GM13976 (cell line): ENCODE data around the gene SMYD3.

ENCODE experiments used
- DNase-seq: peaks from one replicate; pipeline ENCODE4 v3.0.0; 2012; ENCODE audit warnings: low spot score
- in situ Hi-C: fragments of 300-500 bp; cut with MboI; formaldehyde crosslinking; loops from one replicate; pipeline ENCODE4 v1.12.0; 2022; ENCODE audit warnings: low sequenced_read_pairs, mixed read lengths, inconsistent platforms; ENCODE audit not compliant: unreplicated experiment
- TF ChIP-seq, protein P1 (sequence below): IDR thresholded peaks from 2 replicates; pipeline ENCODE4 v1.5.1; 2012; ENCODE audit warnings: borderline replicate concordance, mild to moderate bottlenecking; ENCODE audit not compliant: insufficient read depth; ENCODE audit errors: extremely low read depth, missing control alignments, control extremely low read depth

The SMYD3 gene

DNA sequence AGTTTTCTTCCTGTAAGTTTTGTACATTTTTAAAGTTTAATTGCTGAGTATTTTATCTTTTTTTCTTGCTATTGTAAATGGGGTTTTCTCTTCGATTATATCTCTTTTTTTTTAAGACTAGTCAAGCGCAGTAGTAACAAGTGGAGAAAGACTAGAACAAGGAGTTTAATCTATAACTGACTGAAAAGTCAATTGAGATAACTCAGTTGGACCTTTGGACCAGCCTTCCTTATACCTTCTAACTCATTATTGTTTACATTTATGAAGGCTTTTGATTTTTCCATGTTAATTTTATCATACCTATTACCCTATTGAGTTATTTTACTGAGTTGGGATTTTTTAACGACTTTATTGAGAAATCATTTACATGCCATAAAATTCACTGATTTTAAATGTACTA is 81.2 kb downstream of the SMYD3 start:
- in situ Hi-C loops: no loop called here
- DNase-seq: no peak
- TF ChIP-seq, protein P1, sequence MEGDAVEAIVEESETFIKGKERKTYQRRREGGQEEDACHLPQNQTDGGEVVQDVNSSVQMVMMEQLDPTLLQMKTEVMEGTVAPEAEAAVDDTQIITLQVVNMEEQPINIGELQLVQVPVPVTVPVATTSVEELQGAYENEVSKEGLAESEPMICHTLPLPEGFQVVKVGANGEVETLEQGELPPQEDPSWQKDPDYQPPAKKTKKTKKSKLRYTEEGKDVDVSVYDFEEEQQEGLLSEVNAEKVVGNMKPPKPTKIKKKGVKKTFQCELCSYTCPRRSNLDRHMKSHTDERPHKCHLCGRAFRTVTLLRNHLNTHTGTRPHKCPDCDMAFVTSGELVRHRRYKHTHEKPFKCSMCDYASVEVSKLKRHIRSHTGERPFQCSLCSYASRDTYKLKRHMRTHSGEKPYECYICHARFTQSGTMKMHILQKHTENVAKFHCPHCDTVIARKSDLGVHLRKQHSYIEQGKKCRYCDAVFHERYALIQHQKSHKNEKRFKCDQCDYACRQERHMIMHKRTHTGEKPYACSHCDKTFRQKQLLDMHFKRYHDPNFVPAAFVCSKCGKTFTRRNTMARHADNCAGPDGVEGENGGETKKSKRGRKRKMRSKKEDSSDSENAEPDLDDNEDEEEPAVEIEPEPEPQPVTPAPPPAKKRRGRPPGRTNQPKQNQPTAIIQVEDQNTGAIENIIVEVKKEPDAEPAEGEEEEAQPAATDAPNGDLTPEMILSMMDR: no peak

DNA sequence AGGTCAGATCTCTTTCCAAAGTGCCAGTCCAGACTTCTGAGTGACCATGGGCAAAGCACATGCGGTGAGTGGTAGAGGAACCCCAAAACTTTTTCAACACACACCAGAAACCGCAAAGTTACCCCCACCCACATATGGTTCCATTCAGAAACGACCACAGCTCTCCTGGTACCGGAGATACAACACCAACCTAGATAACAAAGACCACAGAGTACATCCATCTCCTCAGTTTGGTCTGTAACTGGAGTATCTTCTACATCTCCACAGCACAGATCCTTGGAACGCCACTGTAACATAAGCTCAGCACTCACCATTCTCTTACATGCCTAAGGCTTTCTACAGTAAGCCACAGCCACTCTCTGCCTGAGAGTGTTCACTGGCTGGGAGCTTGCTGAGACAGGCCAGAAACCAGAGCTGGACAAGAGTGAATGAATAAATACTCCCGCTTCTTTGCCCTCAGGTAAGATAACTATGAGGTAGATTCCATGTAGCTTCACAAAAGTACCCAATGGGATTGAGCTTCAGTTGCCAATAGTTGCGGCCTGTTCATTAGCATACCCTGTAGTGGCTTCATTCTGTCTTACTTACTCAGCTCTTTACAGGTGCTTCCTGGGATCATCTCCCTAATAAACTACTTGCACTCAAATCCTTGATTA is 81.8 kb downstream of the SMYD3 start:
- TF ChIP-seq, protein P1: no peak
- in situ Hi-C loops: no loop called here
- no peak for DNase-seq

DNA sequence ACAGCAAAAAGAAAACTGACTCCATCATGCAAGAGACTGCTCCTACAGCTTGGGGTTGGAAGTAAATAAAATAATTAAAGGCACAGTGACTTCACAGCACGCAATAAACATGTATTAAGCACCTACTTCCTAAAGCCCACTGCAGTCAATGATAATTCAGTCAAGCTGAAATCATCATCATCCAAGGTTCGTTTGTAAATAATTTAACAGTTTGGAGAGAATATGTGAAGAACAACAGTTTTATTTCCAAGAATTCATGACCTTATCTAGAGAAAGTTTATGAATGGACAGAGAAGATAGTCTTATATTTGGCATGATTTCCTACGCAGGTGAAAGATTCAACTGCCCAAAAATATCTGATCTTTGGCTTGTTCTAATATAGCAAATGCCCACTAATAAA is 86.8 kb downstream of the SMYD3 start:
- in situ Hi-C loops: no loop called here

DNA sequence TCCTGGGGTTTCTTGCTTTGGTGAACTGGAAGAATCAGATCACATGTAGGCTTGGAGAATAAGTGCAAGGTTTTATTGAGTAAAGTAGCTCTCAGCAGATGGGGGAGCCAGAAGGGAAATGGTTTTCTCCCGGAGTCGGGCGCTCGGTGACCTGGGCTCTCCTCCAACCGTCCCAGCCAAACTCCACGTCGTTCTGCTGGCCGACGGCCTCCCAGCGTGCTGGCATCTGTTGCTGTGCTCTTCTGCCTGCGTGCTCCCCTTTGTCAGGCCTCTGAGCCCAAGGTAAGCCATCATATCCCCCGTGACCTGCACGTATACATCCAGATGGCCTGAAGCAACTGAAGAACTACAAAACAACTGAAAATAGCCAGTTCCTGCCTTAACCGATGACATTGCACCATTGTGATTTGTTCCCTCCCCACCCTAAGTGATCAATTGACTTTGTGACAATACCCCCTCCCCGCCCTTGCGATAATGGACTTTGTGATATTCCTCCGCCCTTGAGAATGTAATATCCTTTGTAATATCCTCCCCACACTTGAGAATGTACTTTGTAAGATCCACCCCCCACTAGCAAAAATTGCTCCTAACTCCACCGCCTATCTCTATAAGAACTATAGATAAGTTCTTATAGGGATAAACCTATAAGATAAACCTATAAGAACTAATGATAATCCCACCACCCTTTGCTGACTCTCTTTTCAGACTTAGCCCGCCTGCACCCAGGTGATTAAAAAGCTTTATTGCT is 88.3 kb downstream of the SMYD3 start:
- DNase-seq: no peak
- in situ Hi-C loops: no loop called here
- TF ChIP-seq, protein P1: no peak

More for the DNA sequence above, 86.8 kb downstream of the SMYD3 start:
- TF ChIP-seq, protein P1: no peak
- no peak for DNase-seq

DNA sequence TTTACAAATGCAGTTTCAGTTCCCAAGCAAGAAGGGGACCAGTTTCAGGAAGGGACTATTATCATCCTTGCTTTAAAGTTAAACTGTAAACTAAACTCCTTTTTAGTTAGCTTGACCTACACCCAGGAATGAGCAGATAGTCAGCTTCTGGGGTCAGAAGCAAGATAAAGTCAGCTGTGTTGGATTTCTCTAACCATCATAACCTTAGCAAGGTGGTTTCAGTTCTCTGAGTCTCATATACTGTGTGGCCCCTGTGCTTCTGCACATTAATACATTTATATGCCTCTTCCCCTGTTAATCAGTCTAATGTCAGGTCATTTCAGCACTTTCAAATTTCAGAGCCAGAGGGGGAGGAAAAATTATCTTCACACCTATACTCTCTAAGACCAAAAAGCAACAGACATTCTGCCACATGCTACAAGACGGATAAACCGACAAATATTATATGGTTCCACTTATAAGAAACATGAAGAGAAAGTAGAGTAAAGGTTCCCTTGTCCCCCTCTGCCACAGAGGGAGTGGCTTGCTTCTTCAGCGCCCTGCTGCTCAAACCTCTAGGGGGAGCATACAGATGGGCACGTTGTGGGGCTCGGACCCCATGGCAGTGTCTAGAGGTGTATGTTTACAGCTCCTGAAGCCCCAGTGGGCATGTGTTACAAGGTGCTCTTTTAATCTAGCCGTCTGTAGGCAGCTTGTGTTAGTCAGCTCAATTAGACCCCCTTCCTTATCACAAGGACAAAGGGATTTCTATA is 89.1 kb downstream of the SMYD3 start:
- in situ Hi-C loops: no loop called here
- DNase-seq: peak; percentile 25
- TF ChIP-seq, protein P1: no peak

DNA sequence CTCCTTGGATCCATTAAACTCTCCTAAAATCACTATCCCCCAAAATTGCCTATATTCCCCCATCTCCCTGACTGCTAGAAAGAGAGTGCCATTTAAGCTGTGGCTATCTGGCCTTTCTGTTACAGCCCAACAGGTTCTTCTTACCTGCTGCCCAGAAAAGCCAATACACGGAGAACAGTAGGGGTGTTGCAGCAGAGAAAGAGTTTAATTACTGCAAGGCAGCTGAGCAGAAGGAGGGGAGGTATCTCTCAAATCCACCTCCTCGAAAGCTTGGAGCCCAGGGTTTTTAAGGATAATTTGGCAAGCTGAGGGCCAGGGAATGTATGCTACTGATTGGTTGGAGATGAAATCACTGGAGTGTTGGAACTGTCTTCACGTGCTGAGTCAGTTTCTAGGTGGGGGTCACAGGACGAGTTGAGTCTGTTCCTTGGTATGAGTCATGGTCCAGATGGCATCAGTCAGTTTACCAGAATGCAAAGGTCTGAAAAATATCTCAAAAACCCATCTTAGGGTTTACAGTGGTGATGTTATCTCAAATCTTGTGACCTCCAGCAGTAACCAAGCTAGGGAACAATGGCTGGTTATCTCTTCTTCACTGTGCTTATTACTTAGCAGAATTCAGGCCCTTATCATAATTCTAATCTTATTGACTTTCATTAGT is 89.8 kb downstream of the SMYD3 start:
- DNase-seq: no peak
- TF ChIP-seq, protein P1: no peak
- in situ Hi-C loops: no loop called here
